Aorta (tissue), 5 donors: ENCODE data around the gene KLK1. TPM values are rescaled to one million over a fixed set of nuclear protein-coding genes. Genes with fewer than 3 reads are reported as not detected.

Experiments used
- ATAC-seq: fragments of 200-7000 bp; cut with Tn5 transposase; one replicate; pipeline ENCODE4 v1.9.1; 2022; ENCODE audit warnings: moderate library complexity; ENCODE audit not compliant: low FRiP score
- DNase-seq, 2 donors: peaks; one replicate each; pipeline ENCODE4 v3.0.0-alpha.2; 2020
- H3K27ac ChIP-seq, 2 donors: one replicate each; pipeline ENCODE4 v1.5.1; 2013; ENCODE audit warnings: low read length in 2 of 2, mild to moderate bottlenecking in 2 of 2, moderate library complexity in 2 of 2, control low read depth in 1 of 2, inconsistent platforms in 1 of 2, low read depth in 1 of 2
- H3K27me3 ChIP-seq, 2 donors: one replicate each; pipeline ENCODE4 v1.6.1; 2013; ENCODE audit warnings: control low read depth in 1 of 2, low read length in 1 of 2, mild to moderate bottlenecking in 1 of 2, moderate library complexity in 1 of 2; ENCODE audit not compliant: insufficient read depth in 2 of 2, control insufficient read depth in 1 of 2
- H3K36me3 ChIP-seq, 2 donors: one replicate each; pipeline ENCODE4 v1.6.1; 2013; ENCODE audit warnings: control low read depth in 1 of 2, low read length in 1 of 2, mild to moderate bottlenecking in 1 of 2; ENCODE audit not compliant: insufficient read depth in 2 of 2, control insufficient read depth in 1 of 2
- H3K4me1 ChIP-seq, 2 donors: one replicate each; pipeline ENCODE4 v1.6.1; 2013; ENCODE audit warnings: low read length in 2 of 2, control low read depth in 1 of 2, mild to moderate bottlenecking in 1 of 2, moderate library complexity in 1 of 2; ENCODE audit not compliant: insufficient read depth in 2 of 2, control insufficient read depth in 1 of 2
- H3K4me3 ChIP-seq, 2 donors: one replicate each; pipeline ENCODE4 v1.5.1; 2013; ENCODE audit warnings: low read length in 2 of 2, control low read depth in 1 of 2, mild to moderate bottlenecking in 1 of 2
- H3K9me3 ChIP-seq: one replicate; pipeline ENCODE4 v1.6.1; 2013; ENCODE audit warnings: mild to moderate bottlenecking, low read length; ENCODE audit not compliant: control insufficient read depth
- WGBS, 2 donors: extraction: QIAGEN DNeasy Blood & Tissue Kit; methylation state at CpG; one replicate each; pipeline ENCODE4 v1.1.7; 2013; 5-methylcytosine and 5-hydroxymethylcytosine counted together
- intact Hi-C, 2 donors: fragments of 100-400 bp; cut with DNase I; formaldehyde crosslinking; loops; one replicate each; pipeline versions ENCODE4 v1.14.2 to v1.15.0; 2022
- polyA plus RNA-seq, 2 donors: library from polyadenylated mRNA; stranded (reverse); fragments of 200-250 nt; gene quantifications; one replicate each; pipeline ENCODE4 v1.2.3, GENCODE V29; 2013
- total RNA-seq, 2 donors: library from RNA; stranded (reverse); fragmentation: NEBNext Ultra II Directional; extraction: Animal tissue kit (Norgen Biotek cat#: 25700); gene quantifications; one replicate each; pipeline ENCODE4 v1.2.1, GENCODE V29; 2021
- donor health status: healthy with polysubstance abuse.
- donor health status: Bipolar disorder and iron deficiency.
- donor health status: DM: no; HTN: no; CAD: no.
- donor health status: DM: no; HTN: no; CAD: no.
- donor health status: DM: yes; HTN: yes; CAD: no.

Gene KLK1
- total and polyA plus RNA-seq, 4 donors, result 0.81 to 6.3 (median 2.1) TPM

- H3K27ac ChIP-seq, result no peak overlapping the region
- H3K4me1 ChIP-seq, result no peaks in the 10 kb centered on the region
- ATAC-seq, result no peak
- H3K9me3 ChIP-seq, result no peaks in the 10 kb centered on the region
- intact Hi-C loops, result no loop called here
- H3K36me3 ChIP-seq, result no peaks in the 10 kb centered on the region
- 52 to 63% methylated on average over 5 to 6 of the region's 6 CpGs for WGBS, 2 donors
- no peak for DNase-seq
- H3K4me3 ChIP-seq, result no peak overlapping the region
- H3K27me3 ChIP-seq, result no peaks in the 10 kb centered on the region
Observed at GRCh38 chr19:50857366-50857765, 33.8 kb upstream of the KLK1 start.

GRCh38 chr19:50854636-50855410 is 31.2 kb upstream of the KLK1 start, which contains the start of gene KLK3:
TSS of gene KLK3 (plus strand) at chr19:50854915. CDS start at chr19:50854956, 41 bp downstream.
- H3K27ac ChIP-seq, result no peak within 1 kb of the TSS
- H3K36me3 ChIP-seq, result no peaks in the 10 kb centered on the region
- 46 to 63% methylated on average over 8 to 9 of the region's 9 CpGs for WGBS, 2 donors
- no peaks in the 10 kb centered on the region for H3K27me3 ChIP-seq
- ATAC-seq (no peak), DNase-seq (no peak)
- H3K4me1 ChIP-seq, result no peaks in the 10 kb centered on the region
- intact Hi-C loops, result no loop called here
- no peak within 1 kb of the TSS for H3K4me3 ChIP-seq
- no peaks in the 10 kb centered on the region for H3K9me3 ChIP-seq

GRCh38 chr19:50851620-50852019 is 28.0 kb upstream of the KLK1 start:
- intact Hi-C loops, result no loop called here
- WGBS, 2 donors, result 74 to 77% methylated on average over 4 of the region's 4 CpGs
- no peak for ATAC-seq
- H3K27ac ChIP-seq, result no peak overlapping the region
- H3K4me1 ChIP-seq, result no peaks in the 10 kb centered on the region
- H3K9me3 ChIP-seq, result no peaks in the 10 kb centered on the region
- H3K27me3 ChIP-seq, result no peaks in the 10 kb centered on the region
- no peak overlapping the region for H3K4me3 ChIP-seq
- no peaks in the 10 kb centered on the region for H3K36me3 ChIP-seq
- DNase-seq, result no peak

GRCh38 chr19:50850738-50851137 is 27.2 kb upstream of the KLK1 start:
- WGBS, 2 donors, result 46 to 60% methylated on average over 3 of the region's 3 CpGs
- no peak overlapping the region for H3K4me3 ChIP-seq
- no peaks in the 10 kb centered on the region for H3K4me1 ChIP-seq
- ATAC-seq (no peak), DNase-seq (no peak)
- H3K9me3 ChIP-seq, result no peaks in the 10 kb centered on the region
- no peaks in the 10 kb centered on the region for H3K27me3 ChIP-seq
- no peaks in the 10 kb centered on the region for H3K36me3 ChIP-seq
- intact Hi-C loops, result no loop called here
- H3K27ac ChIP-seq, result no peak overlapping the region

- DNase-seq, result no peak
- Histone ChIP-seq H3K27me3 (no peaks in the 10 kb centered on the region), H3K9me3 (peaks cover 5% of the 10 kb centered on the region), H3K4me3 (no peak overlapping the region), H3K36me3 (no peaks in the 10 kb centered on the region), H3K27ac (no peak overlapping the region), H3K4me1 (no peaks in the 10 kb centered on the region)
- intact Hi-C loops, result no loop called here
- ATAC-seq, result no peak
- 65% methylated on average over 8 of the region's 8 CpGs for WGBS, 2 donors
Observed at GRCh38 chr19:50844296-50844935, 20.8 kb upstream of the KLK1 start.

GRCh38 chr19:50843701-50844221 is 20.2 kb upstream of the KLK1 start:
- Histone ChIP-seq H3K9me3 (peaks cover 5% of the 10 kb centered on the region), H3K27ac (no peak overlapping the region), H3K4me3 (no peak overlapping the region), H3K27me3 (no peaks in the 10 kb centered on the region), H3K36me3 (no peaks in the 10 kb centered on the region), H3K4me1 (no peaks in the 10 kb centered on the region)
- no peak for ATAC-seq
- DNase-seq, result no peak
- WGBS, 2 donors, result 67% methylated on average over 7 of the region's 7 CpGs
- intact Hi-C loops, result no loop called here

GRCh38 chr19:50843205-50843604 is 19.6 kb upstream of the KLK1 start:
- no peaks in the 10 kb centered on the region for H3K27me3 ChIP-seq
- H3K4me3 ChIP-seq, result no peak overlapping the region
- no peak for DNase-seq
- ATAC-seq, result no peak
- WGBS, 2 donors, result 94 to 96% methylated on average over 2 of the region's 2 CpGs
- no peaks in the 10 kb centered on the region for H3K36me3 ChIP-seq
- no peak overlapping the region for H3K27ac ChIP-seq
- peaks cover 5% of the 10 kb centered on the region for H3K9me3 ChIP-seq
- intact Hi-C loops, result no loop called here
- H3K4me1 ChIP-seq, result no peaks in the 10 kb centered on the region

GRCh38 chr19:50842130-50842529 is 18.5 kb upstream of the KLK1 start:
- no peak for ATAC-seq
- Histone ChIP-seq H3K36me3 (no peaks in the 10 kb centered on the region), H3K27ac (no peak overlapping the region), H3K9me3 (peaks cover 5% of the 10 kb centered on the region), H3K4me3 (no peak overlapping the region), H3K4me1 (no peaks in the 10 kb centered on the region), H3K27me3 (no peaks in the 10 kb centered on the region)
- no peak for DNase-seq
- intact Hi-C loops, result no loop called here
- WGBS, 2 donors, result 90 to 92% methylated on average over 6 of the region's 6 CpGs
